HG03439 (cell line): ENCODE data around the gene ARMH3.
A peak's percentile ranks its signal among the peaks of the same experiment; 100 is the strongest.

Experiments
- ATAC-seq: cut with Tn5 transposase; IDR thresholded peaks from one replicate; pipeline ENCODE4 v1.9.1; 2021; ENCODE audit warnings: mild to moderate bottlenecking, moderate library complexity; ENCODE audit not compliant: unreplicated experiment

The ARMH3 gene

GRCh38 chr10:101940916-101941315 lies 115.1 kb downstream of the ARMH3 start:
- no peak for ATAC-seq

GRCh38 chr10:101939729-101940128 lies 116.2 kb downstream of the ARMH3 start:
- ATAC-seq, result no peak

GRCh38 chr10:101939008-101939648 lies 116.8 kb downstream of the ARMH3 start:
- no peak for ATAC-seq

GRCh38 chr10:101938305-101939007 lies 117.5 kb downstream of the ARMH3 start:
- ATAC-seq, result no peak

GRCh38 chr10:101935431-101935830 lies 120.5 kb downstream of the ARMH3 start:
- ATAC-seq, result no peak

GRCh38 chr10:101934686-101935305 lies 121.2 kb downstream of the ARMH3 start:
- no peak for ATAC-seq

GRCh38 chr10:101933976-101934375 lies 122.0 kb downstream of the ARMH3 start:
- ATAC-seq, result no peak

GRCh38 chr10:101932183-101932582 lies 123.8 kb downstream of the ARMH3 start:
- ATAC-seq, result no peak

- ATAC-seq, result no peak
Observed at GRCh38 chr10:101925027-101925426, 130.9 kb downstream of the ARMH3 start.

- ATAC-seq, result no peak
Observed at GRCh38 chr10:101923256-101923655, 132.7 kb downstream of the ARMH3 start.

GRCh38 chr10:101922846-101923245 lies 133.1 kb downstream of the ARMH3 start:
- no peak for ATAC-seq

GRCh38 chr10:101920546-101920945 lies 135.4 kb downstream of the ARMH3 start:
- ATAC-seq, result no peak

- ATAC-seq, result no peak
Observed at GRCh38 chr10:101919026-101919770, 136.8 kb downstream of the ARMH3 start.

GRCh38 chr10:101912561-101913179 lies 143.3 kb downstream of the ARMH3 start:
- no peak for ATAC-seq

- ATAC-seq, result no peak
Observed at GRCh38 chr10:101906586-101907183, 149.3 kb downstream of the ARMH3 start.

- ATAC-seq, result no peak
Observed at GRCh38 chr10:101905251-101905650, 150.7 kb downstream of the ARMH3 start.

- peak; percentile 67 for ATAC-seq
Observed at GRCh38 chr10:101903827-101904550, 152.0 kb downstream of the ARMH3 start.

GRCh38 chr10:101902820-101903145 lies 153.2 kb downstream of the ARMH3 start:
- ATAC-seq, result no peak

GRCh38 chr10:101902032-101902819 lies 153.7 kb downstream of the ARMH3 start:
- no peak for ATAC-seq
